HG03025 (cell line): ENCODE data around the gene EPB41L3.
"Not testable (repeated sequence)": the region's sequence is repeated elsewhere in the genome, so short reads cannot be mapped to it uniquely, and the experiment has no call there.

ENCODE experiments used
- ATAC-seq: cut with Tn5 transposase; IDR thresholded peaks from one replicate; pipeline ENCODE4 v1.9.1; 2021; ENCODE audit warnings: mild to moderate bottlenecking, moderate library complexity; ENCODE audit not compliant: unreplicated experiment, low FRiP score

EPB41L3 gene

GRCh38 chr18:5500158-5500939, 43.4 kb downstream of the EPB41L3 start:
- no peak for ATAC-seq

DNA sequence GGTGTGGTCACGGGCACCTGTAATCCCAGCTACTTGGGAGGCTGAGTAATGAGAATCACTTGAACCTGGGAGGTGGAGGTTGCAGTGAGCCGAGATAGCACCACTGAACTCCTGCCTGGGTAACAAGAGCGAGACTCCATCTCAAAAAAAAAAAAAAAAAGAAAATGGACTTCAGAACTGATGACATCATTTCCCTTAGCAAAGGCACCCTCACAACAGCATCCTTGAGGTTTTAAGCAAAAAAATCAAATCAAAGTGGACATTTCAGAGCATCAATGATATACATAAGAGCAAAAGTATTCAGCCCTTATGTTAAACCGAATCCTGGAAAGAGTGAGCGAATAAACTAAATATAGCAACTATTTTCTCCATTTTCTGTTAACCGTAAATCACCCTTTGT, 45.3 kb downstream of the EPB41L3 start:
- ATAC-seq = no peak

GRCh38 chr18:5496305-5496704, 47.5 kb downstream of the EPB41L3 start:
- no peak for ATAC-seq

- ATAC-seq = no peak
Measured at GRCh38 chr18:5490753-5491480, 52.9 kb downstream of the EPB41L3 start.

GRCh38 chr18:5488844-5489243, 55.0 kb downstream of the EPB41L3 start:
- no peak for ATAC-seq

GRCh38 chr18:5488044-5488443, 55.8 kb downstream of the EPB41L3 start:
- not testable (repeated sequence) for ATAC-seq

- no peak for ATAC-seq
Measured at GRCh38 chr18:5484526-5484925, 59.3 kb downstream of the EPB41L3 start.

DNA sequence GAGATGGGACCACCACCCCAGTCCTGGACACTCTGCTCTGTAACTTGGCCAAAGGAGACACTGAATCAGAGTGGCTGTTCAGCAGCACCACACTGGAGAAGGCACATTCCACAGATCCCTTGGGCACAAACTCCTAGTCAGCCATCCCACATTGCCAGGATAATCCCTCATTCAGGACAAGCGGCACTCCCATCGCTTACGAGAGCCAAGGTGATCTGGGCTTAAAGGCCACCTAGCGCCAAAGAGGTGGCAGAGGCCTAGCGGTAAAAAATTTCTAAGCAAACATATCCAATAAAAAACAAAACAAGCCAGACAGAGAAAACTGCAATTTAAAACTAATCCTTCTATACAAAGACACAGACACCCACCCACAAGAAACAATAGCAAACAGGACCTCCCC, 62.2 kb downstream of the EPB41L3 start:
- ATAC-seq = no peak

- ATAC-seq = no peak
Measured at GRCh38 chr18:5478261-5478660, 65.5 kb downstream of the EPB41L3 start.

- ATAC-seq = no peak
Measured at GRCh38 chr18:5476961-5477800, 66.6 kb downstream of the EPB41L3 start.

GRCh38 chr18:5475267-5475666, 68.5 kb downstream of the EPB41L3 start:
- no peak for ATAC-seq

GRCh38 chr18:5469340-5469739, 74.5 kb downstream of the EPB41L3 start:
- no peak for ATAC-seq

GRCh38 chr18:5468394-5468793, 75.4 kb downstream of the EPB41L3 start:
- no peak for ATAC-seq

- no peak for ATAC-seq
Measured at GRCh38 chr18:5467671-5468070, 76.1 kb downstream of the EPB41L3 start.

- no peak for ATAC-seq
Measured at GRCh38 chr18:5466256-5466655, 77.5 kb downstream of the EPB41L3 start.

DNA sequence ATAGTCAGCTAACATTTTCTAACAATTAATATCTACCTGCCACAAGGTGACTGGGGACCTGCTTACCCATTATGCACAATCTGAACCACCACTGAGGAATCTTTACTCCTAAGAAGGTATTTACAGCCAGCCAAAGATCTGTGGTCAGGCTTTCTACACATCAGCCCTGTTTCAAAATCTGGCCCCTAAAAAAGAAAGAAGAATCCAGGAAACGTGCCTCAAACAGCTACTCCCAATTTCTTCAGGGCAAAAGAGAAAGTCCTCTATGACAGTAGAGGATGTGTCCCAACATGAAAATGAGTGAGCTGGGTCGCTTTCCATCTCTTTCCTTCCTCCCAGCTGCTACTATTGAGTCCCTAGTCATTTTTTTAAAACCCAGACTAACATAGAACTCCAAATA, 79.5 kb downstream of the EPB41L3 start:
- no peak for ATAC-seq

- no peak for ATAC-seq
Measured at GRCh38 chr18:5463831-5464230, 80.0 kb downstream of the EPB41L3 start.

- no peak for ATAC-seq
Measured at GRCh38 chr18:5463390-5463789, 80.4 kb downstream of the EPB41L3 start.

DNA sequence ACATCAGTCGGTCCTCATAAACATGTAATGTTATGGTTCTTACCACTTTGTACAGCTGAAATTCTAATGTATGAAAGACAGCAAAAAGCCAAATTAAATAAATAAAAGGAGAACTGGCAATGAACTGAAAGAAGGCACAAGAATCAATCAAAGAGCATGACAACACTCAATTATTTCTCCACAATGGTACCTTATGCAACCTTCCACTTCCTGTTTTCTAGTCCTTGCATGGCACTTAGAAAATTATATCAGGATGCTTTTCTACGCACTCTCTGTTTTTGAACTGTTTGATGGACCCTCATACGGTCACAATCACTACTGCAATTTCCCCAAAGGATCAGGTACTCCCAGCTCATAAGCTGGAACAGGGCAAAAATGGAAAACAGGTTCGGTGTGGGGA, 81.6 kb downstream of the EPB41L3 start:
- ATAC-seq = no peak

DNA sequence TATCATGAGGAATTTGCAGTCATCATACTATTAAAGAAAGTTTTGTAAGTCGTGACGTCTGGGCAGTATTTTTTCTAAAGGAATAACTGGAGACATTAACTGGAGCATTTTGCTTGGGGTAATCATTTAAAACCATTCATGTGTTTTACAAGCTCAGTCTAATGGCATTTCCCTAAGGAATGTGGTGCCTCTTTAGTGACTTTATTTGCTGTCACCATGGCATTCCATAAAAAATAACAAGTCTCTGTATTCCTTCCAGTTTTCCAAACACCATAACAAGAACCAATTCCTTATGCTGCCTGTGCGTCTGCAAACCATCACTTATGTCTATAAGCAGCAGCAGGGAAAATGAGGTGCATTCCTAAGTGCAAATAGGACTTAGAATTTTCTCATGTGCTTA, 82.8 kb downstream of the EPB41L3 start:
- no peak for ATAC-seq

DNA sequence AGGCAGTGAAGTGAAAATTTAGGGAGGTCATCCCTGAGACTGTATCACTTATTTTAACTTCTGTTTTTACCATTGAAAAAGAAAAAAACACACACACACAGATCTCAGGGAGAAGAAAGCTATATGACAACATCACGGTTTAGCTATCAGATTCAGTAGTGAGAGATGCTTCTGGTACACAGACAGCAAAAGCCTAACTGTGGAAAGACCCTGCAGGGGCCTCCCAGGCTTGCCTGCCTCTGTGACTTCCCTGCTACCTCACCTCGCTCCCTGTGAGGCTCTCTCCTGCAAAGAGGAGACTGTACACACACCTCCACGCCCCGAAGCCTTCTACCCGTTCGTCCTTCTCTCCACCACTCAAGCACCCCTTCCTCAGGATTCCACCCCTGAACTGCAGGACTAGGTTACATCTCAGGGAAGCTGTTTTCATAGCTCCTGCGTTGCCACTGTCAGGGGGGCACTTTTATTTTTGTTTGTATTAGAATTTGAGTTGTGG, 86.3 kb downstream of the EPB41L3 start:
- ATAC-seq = no peak
